Measurements from ENCODE around the gene KCNG2. TPM values are rescaled to one million over a fixed set of nuclear protein-coding genes. Genes with fewer than 3 reads are reported as not detected.

KCNG2 gene
- total and polyA plus RNA-seq, 2 of the 8 experiments (the other 6 are each of a cell fraction or from before 2014, with no cell fraction given), result 0.19 to 0.74 TPM

DNA sequence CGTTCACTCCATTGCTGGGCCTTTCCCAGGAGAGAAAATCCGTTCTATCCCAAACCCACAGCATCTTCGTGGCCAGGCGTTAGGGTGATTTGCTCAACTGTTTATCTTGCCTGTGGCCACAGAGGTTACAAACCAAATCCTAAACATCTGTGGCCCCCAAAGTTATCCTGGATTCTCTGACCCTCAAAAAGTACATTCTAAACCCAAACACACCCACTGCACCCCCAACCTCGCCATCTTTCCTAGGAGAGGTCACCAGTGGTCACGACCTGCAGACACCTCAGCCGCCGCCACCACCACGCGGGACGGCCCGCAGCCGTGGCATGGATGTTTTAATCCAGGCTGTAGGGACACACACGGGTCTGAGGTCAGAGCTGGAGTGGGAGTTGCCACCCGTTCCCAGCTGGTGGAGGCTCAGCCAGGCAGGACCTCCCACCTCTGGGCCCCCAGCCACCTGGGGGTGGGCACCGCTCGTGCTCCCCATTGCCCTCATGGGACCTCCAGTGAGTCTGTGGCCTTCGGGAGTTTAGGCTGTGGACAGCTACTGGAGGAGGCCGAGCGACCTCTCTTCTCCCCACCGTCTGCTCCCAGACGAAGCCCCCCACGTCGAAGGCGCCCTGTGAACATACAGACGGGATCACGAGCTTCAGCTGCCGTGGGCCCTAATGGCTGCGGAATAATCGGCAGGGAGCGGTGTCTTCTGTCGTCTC lies 72.0 kb downstream of the KCNG2 start:
- Histone ChIP-seq H3K56ac (replicated peaks; ENCODE audit: insufficient read length, low read depth, low read length) (no peak overlapping the region), H4K20me1 (replicated peaks in 1 of 2; ENCODE audit: control insufficient read depth in 1 of 2, insufficient read depth in 2 of 2, low read length in 2 of 2) (no peaks in the 10 kb centered on the region), H2AFZ (ENCODE audit: low read length) (no peak overlapping the region), H3K27me3 (replicated peaks in 1 of 4; ENCODE audit: control insufficient read depth in 3 of 4, extremely low read depth in 1 of 4, insufficient read depth in 3 of 4, low read length in 3 of 4) (no peaks in the 10 kb centered on the region), H3K27ac (ENCODE audit: low read depth, low read length) (no peak overlapping the region), H4K91ac (replicated peaks; ENCODE audit: insufficient read length, low read length) (no peak overlapping the region), H2BK20ac (ENCODE audit: low read length) (no peak overlapping the region), H3K36me3 (ENCODE audit: control insufficient read depth in 2 of 4, insufficient read depth in 4 of 4, low read length in 3 of 4) (no peaks in the 10 kb centered on the region), H3K23me2 (ENCODE audit: low read depth, low read length) (peaks cover 9% of the 10 kb centered on the region; the same call in 1 of the 2 replicates), H3K4me2 (ENCODE audit: insufficient read depth in 1 of 2, low read depth in 2 of 2, low read length in 2 of 2) (no peak overlapping the region), H2BK120ac (replicated peaks; ENCODE audit: low read depth, low read length) (no peak overlapping the region), H3K23ac (ENCODE audit: insufficient read length) (no peak overlapping the region), H3K9me3 (ENCODE audit: insufficient read depth in 2 of 2, low read depth in 1 of 2, low read length in 1 of 2) (no peaks in the 10 kb centered on the region), H3K9ac (replicated peaks in 1 of 4; ENCODE audit: extremely low read depth in 1 of 4, low read depth in 3 of 4, low read length in 3 of 4) (no peak overlapping the region), H3K18ac (ENCODE audit: extremely low read depth, low read length) (no peak overlapping the region), H3K4me1 (replicated peaks in 1 of 4; ENCODE audit: control insufficient read depth in 3 of 4, insufficient read depth in 4 of 4, low read length in 3 of 4) (no peaks in the 10 kb centered on the region; a peak in 1 of 7 replicates), H2AK5ac (ENCODE audit: low read depth, low read length) (no peak overlapping the region), H3K4me3 (ENCODE audit: extremely low read depth in 1 of 4, insufficient read depth in 2 of 4, low read depth in 3 of 4, low read length in 4 of 4) (no peak overlapping the region), H3K4ac (replicated peaks; ENCODE audit: insufficient read length, low read depth, low read length) (no peak overlapping the region), H3K79me2 (ENCODE audit: control insufficient read depth in 1 of 2, insufficient read depth in 2 of 2, low read length in 2 of 2) (no peaks in the 10 kb centered on the region), H3K14ac (ENCODE audit: insufficient read length) (no peak overlapping the region), H4K8ac (ENCODE audit: extremely low read depth, insufficient read depth, low read length) (no peak overlapping the region; the same call in 1 of the 2 replicates), H2BK12ac (ENCODE audit: low read depth, low read length) (no peak overlapping the region), H2BK15ac (ENCODE audit: low read length) (no peak overlapping the region), H4K5ac (ENCODE audit: insufficient read length, low read depth, low read length) (no peak overlapping the region), H2BK5ac (ENCODE audit: low read depth, low read length) (no peak overlapping the region), H3K79me1 (ENCODE audit: low read depth, low read length) (no peaks in the 10 kb centered on the region)
- ChIA-PET POLR2A (ENCODE audit: partially characterized antibody) (interaction anchor here (0.6 kb wide), 1 partner anchor 26 kb away, joined by 3 read pairs; no protein-coding TSS in a partner anchor), CTCF (ENCODE audit: partially characterized antibody) (interaction anchor here (0.9 to 1.7 kb wide), 3 partner anchors 16 to 71 kb away, joined by 3 to 4 read pairs (median 3); no protein-coding TSS in a partner anchor)
- WGBS, 2 experiments (ENCODE audit: extremely low coverage in 1 of 2, insufficient coverage in 1 of 2, insufficient read length in 1 of 2, insufficient replicate concordance in 2 of 2, low coverage in 1 of 2, low lambda C conversion rate in 2 of 2, missing lambda C conversion rate in 1 of 2), result 91% methylated on average over 32 of the region's 32 CpGs; no CpG with 5 or more reads in 1 of the 2 experiments
- FAIRE-seq (no peak), DNase-seq (ENCODE audit: low read depth in 1 of 2, low spot score in 2 of 2) (no peak)
- no peak for TF ChIP-seq HDAC6 (IDR thresholded peaks at IDR 0.05; ENCODE audit: low read depth, low read length)
- no peak for TF ChIP-seq KDM4A (IDR thresholded peaks at IDR 0.05; ENCODE audit: low read depth, low read length, severe bottlenecking)
- no peak for TF ChIP-seq TCF12 (IDR thresholded peaks at IDR 0.05; ENCODE audit: low read depth, low read length)
- no peak for TF ChIP-seq RFX5 (IDR thresholded peaks at IDR 0.05; ENCODE audit: borderline replicate concordance, low read depth, low read length)
- no peak for TF ChIP-seq CHD2 (IDR thresholded peaks at IDR 0.05; ENCODE audit: low read length)
- TF ChIP-seq SP2 (IDR thresholded peaks at IDR 0.05; ENCODE audit: low read length), result no peak
- TF ChIP-seq SIRT6 (IDR thresholded peaks at IDR 0.05; ENCODE audit: low read length), result no peak
- no peak for TF ChIP-seq TAF7 (optimal IDR thresholded peaks at IDR 0.05; ENCODE audit: borderline replicate concordance, low read depth, low read length)
- no peak for TF ChIP-seq SIN3A (conservative IDR thresholded peaks at IDR 0.05 in 1 of 2, IDR thresholded peaks at IDR 0.05 in 1 of 2; ENCODE audit: low read depth in 1 of 2, low read length in 2 of 2)
- no peak for TF ChIP-seq JUN (IDR thresholded peaks at IDR 0.05; ENCODE audit: low read depth, low read length)
- TF ChIP-seq CTBP2 (IDR thresholded peaks at IDR 0.05; ENCODE audit: borderline replicate concordance, insufficient read depth, insufficient read length, low read length), result no peak
- no peak for TF ChIP-seq YY1 (IDR thresholded peaks at IDR 0.05; ENCODE audit: low read depth, low read length)
- no peak for TF ChIP-seq RAD21 (IDR thresholded peaks at IDR 0.05 in 1 of 2, conservative IDR thresholded peaks at IDR 0.05 in 1 of 2; ENCODE audit: low read depth in 2 of 2, low read length in 2 of 2)

Measured in H1 (cell line).